GM12874 (cell line): ENCODE data around the gene GALT.

Source experiments
- CTCF ChIP-seq: IDR thresholded peaks from 2 replicates; pipeline ENCODE4 v1.5.1; 2011; ENCODE audit warnings: low read depth, mild to moderate bottlenecking, control low read depth, low read length, moderate library complexity; ENCODE audit not compliant: insufficient read depth

GALT gene

GRCh38 chr9:34646211-34647083 is at the start of gene GALT:
TSS of gene GALT (plus strand) at chr9:34646675. CDS start at chr9:34646705, 30 bp downstream.
- peak; percentile 66 for TF ChIP-seq CTCF

GRCh38 chr9:34599546-34599945 is 46.9 kb upstream of the GALT start:
- no peak for TF ChIP-seq CTCF

DNA sequence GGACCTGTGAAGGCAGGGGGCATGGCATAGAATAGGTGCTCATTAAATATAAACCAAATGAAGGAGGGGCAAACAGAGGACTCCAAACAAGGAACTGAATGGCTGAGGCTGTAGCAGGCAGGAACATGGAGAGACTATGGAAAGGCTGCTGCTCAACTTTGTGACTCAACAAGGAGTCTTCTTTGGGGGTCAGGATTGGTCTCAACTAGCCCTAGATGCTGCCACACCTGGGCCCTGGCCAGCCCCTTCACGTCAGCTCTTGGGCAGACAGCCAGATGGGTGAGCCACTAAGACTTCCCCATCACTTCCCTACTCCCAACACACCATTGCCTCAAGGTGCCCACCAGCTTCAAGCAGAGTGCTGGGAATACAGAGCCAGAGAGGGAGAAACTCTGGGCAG is 45.6 kb upstream of the GALT start:
- TF ChIP-seq CTCF = no peak

GRCh38 chr9:34601937-34602573 is 44.4 kb upstream of the GALT start:
- no peak for TF ChIP-seq CTCF

- TF ChIP-seq CTCF = peak; percentile 82
Observed at GRCh38 chr9:34603610-34604231, 42.8 kb upstream of the GALT start.

DNA sequence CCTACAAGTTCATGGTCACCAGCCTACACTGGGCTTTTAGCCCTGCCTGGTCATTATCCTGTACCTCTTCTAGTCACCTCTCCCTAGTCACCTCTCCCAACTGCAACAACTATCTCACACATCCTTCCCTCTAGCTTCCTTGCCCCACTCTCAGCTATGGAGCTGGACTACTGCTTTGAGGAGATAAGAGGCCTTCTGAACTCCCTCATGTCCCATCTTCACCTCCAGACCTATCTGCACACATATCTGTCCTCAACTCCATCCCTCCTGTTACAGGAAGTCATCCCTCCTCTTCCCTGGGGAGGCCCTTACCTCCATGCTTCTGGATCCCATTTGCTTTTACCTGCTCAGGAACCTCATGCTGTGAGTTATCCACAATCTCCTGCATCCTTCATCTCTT is 40.3 kb upstream of the GALT start:
- TF ChIP-seq CTCF = no peak

- no peak for TF ChIP-seq CTCF
Observed at GRCh38 chr9:34606905-34607304, 39.6 kb upstream of the GALT start.
